Fibroblast of skin of right biceps (primary cell): ENCODE data around the gene ARMH3.

Experiments used
- DNase-seq: peaks from one replicate; pipeline ENCODE4 v3.0.0-alpha.2; 2013

The ARMH3 gene

DNA sequence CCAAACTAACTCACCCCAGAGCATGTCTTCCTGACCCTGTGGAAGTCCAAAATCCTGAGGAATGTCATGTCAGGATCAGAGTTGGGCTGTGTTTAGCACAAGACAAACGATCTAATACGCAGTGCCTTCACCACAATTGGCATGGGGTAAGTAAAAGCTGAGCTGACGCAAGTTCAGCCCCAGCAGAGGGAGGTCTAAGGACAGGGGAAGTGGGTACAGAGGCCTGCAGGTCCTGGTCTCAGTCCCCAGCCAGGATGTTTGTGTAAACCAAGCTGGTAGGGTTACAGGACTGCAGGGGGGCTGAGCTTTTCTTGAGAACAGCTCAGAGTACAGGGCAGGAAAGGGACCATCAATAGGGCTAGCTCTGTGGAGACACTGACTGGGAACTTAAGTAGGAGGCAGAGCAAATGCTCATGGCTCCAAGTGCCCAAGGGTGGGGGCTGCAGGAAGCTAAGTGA is 207.1 kb downstream of the ARMH3 start:
- DNase-seq: no peak

DNA sequence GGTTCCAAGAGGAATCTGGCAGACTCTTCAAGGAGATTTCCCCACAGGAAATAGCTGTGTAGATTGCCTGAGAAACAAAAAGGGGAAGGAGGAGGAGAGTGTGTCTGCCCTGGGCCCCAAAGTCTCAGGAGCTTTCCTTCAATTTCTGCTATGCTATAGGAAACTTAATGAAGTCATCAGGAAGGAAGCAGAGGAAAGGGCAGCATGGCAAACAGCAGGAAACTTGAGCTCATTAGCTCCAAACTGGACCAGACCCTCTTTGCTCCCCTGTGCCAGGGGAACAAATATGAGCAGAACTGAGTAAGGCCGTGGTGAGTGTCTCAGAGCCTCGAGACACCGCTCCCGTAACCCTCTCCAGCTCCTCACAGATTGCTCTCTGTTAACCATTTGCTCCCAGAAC is 207.6 kb downstream of the ARMH3 start:
- no peak for DNase-seq

DNA sequence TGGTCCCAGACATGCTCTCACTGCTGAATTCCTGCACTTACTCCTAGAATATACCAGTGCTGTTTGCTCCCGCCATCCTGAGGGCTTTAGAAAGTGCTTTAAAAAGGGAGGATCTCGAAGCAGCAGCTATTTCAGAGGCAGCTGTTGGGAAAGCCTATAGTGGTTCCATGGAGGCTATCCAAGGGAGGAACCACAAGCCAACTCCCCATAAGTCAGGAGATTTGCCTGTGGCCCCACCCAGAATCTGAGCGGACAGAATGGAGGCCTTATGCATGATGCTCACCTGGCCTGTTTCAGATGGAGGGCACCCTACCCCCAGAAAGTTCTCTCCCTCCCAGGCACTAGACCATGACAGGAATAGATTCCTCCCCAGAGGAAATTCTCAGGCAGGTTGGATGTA is 210.1 kb downstream of the ARMH3 start:
- DNase-seq: no peak

DNA sequence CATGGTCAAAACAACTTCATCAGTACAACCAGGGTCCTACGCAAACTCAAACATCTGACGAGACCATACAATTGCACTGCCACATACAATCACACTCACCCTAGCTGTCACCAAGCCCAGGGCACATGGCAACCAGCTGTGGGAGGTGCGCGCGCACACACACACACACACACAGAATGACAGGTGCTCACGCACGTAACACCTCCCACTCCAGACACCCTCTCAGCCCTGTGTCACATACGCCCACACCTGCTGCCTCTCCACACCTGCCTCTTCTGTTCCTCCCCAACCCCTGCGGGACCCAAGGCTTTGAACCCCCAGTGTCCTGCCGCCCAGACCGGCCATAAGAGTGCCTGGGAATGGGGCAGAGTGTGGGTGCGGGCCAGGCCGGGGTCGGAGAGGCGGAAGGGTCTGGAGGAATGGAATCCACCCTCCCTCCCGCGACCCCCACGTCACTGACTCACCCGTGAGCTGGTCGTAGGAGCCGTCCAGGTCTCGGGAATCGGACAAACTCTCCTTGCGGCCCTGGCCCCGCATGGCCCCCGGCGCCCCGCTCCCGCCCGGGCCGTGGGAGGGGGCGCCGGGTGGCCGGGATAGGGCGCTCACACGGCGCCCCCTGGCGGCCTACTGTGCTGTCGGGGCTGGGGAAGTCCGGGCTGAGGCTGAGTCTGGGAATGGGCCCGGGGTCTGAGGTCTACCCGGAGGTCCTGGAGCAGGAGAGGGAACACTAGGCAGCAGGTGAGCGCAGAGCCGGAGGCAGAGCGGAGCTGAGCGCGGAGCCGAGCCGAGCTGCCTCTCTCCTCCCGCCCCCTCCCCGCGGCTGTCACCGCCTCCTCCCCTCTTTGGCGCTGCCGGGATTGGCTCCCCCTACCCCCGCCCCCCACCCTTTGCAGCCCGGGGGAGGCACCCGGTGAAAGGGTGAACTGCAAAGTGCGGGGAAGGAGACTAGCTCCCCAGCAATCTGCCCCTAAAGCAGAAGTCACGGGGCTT is 212.6 kb downstream of the ARMH3 start, which contains the start of gene KCNIP2:
Gene KCNIP2, minus strand, starts transcription at position 769 of the 990 bp plus-strand sequence. Its CDS starts 232 bp downstream, at position 537.
- no peak for DNase-seq

DNA sequence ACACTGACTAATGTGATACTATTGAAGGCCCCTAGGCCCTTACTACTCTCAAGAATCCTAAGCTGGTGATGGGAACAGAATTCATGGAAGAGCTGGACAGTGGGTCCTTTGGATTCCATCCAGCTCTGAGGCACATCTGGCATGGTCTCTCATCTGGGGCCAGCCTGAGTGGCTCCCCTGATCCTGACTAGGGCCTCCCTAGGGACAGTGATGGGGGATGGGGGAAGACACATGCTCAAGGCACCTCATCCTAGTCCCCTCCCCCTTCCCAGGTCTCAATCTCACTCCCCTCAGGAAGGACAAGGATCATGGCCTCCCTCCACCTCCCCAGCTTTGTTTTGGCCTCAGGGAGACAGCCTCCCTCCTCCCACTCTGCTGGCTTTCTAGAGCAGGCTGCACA is 214.1 kb downstream of the ARMH3 start:
- no peak for DNase-seq

DNA sequence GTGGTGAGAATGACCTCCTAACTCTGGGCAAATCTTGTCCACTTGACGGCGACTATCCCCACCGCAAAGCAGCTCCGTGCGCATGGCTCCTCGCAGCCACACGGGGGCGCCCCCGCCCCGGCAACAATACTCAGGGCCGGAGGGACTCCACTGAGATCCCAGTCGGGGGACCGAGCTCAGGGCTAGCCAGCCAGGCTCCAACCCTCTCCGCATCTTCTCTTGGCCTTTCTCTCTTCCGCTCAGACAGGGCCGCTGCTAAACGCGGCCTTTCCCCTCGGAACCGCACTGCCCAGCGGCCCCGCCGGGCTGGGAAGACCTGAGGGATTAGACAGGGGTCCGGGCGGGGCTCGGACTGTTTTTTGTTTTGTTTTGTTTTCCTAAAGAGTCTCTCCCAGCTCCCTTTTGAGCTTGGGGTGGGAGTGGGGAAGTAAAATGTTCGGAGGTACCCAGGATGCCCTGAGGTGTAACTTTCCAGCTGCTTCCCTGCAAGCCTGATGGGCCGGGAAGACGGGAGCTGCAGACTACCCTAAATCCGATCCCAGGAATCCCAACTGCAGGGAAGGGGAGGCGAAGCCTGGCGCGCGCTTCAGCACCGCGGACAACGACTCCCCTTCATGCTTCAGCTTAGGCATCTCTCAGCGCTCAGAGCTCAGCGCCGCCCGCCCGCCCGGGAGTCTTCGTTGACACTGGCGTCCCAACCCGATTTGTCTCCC is 215.1 kb downstream of the ARMH3 start:
- DNase-seq: peak; percentile 81

DNA sequence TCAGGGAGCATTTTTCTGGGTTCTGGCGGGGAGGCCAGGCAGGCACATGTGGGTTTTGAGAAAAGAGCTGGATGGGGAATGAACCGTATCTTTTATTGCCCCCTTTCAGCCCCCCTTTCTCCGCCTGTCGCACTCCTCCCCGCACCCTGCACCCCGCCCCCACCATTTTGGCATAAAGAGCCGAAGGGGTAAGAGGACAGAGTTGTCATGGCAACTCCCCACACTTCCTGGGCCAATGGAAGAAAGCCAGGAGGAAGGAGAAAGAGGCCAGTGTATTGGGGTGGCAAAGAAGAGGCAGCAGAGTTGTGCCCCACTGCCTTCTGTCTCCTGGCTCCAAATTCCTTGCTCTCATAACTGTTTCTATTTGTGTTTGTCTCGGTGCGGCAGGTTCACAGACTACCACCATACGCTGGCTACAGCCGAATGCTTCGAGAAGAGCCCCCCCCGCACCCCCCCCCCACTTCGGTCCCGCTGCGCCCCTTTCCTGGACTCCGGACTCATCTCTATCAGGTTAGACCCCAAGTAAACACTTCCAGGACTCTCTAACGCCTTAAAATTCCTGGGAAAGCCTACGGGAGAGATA is 215.8 kb downstream of the ARMH3 start:
- peak; percentile 22 for DNase-seq

DNA sequence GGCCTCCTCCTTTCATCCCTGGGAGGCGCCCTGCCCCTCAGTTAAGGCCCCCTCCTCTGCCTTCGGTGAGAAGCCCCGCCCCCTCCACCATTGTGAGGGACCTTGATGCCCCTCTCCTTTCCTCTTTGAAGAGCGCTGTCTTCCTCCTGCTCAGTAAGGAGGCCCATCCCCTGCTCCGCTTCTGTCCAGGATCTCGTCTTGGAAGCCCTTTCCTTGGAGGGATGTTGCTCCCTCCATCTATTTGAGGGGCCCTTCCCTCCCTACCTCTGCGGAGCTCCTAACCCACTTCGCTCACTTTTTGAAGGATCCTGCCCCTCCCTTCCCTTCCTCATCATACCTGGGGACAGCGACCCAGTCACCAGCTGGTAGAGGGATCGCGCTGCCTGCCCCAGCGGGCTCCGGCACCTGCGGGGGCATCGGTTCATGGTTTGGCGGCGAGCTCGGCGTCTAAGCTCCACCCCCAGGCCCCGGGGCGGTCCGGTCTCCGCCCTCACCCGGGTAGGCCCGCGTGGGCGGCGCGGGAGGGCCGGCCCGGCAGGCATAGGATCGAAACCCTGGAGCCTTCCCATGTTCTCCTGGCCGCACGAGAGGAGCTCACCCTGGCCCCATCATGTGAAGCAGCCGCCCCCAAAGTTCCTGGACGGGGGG is 216.4 kb downstream of the ARMH3 start:
- peak; percentile 18 for DNase-seq

DNA sequence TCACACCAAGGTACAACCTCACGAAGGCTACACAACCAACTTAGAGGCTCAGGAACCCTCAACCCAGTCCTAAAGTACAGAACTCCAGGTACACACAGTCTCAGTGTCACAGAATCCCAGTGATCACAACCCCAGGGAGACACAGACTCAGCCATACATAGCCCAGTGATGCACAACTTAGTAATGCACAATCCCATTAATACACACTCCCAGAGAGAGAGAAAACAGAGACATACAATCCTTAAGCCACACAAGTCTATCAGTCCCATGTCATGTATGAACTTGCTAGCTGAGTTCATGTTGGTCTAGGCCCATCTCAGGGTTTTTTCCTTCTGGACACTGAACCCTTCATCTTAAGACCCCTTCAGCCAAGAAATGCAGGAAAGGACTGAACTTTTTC is 217.0 kb downstream of the ARMH3 start:
- DNase-seq: no peak

DNA sequence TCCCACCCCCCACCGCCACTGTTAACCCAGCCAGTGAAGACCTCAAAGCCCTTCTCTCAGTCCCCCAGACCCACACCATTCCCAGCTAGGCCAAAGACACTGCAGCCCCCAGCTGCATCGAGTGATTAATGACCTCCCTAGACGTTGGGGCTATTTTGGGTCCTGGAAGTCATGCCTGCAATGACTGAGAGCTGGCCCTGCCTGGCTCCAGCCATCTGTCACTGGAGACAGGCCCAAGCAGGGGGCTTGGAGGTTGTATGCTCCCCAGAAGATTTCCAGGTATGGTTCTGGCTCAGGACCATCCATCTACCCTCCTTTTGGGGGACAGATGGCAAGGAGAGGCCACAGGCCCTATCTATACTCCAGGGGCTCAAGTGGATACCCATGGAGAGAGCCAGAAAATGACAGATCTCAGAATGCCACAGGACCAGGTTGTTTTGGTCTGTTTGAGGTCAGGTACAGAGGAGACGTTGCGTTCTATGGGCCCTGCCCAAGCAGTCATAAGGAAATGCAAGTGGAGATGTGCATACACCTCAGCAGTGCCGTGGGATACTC is 217.5 kb downstream of the ARMH3 start:
- no peak for DNase-seq

DNA sequence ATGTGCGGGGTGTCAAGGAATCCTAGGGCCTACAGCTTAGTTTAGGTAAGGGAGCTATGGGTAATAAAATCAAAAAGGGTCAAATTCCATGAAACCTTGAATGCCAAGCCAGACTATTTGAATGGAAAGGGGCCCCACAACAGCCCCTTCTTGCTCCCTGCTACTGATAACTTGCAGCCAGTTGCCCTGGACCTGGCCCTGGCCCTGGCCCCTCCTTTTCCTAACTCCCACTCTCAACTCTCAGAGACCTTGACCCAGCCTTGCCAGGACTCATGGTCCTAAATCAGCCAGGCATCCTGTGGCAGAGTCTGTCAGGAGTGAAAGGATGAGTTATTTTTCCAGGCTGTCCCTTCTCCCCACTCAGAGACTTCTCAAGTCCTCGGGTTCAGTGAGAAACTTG is 218.2 kb downstream of the ARMH3 start:
- no peak for DNase-seq

DNA sequence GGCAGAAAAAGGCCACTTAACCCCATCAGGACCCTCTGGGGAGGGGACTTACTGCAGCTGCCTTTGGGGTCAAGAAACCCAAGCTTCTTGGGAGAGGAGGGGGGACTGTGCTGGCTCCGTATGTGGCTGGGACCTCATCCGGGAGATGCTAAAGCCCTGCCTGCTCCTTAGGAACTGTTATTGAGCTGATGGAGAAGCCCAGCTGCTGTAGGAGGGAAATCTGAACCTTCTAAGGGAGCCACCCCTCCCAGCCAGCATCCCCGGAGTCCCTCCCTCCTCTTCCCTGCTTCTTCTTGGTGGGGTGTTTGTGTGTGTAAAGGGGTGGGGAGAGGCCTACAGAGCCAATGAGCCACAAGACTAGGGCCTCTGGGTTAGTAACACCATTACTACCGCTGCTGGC is 220.6 kb downstream of the ARMH3 start:
- no peak for DNase-seq

DNA sequence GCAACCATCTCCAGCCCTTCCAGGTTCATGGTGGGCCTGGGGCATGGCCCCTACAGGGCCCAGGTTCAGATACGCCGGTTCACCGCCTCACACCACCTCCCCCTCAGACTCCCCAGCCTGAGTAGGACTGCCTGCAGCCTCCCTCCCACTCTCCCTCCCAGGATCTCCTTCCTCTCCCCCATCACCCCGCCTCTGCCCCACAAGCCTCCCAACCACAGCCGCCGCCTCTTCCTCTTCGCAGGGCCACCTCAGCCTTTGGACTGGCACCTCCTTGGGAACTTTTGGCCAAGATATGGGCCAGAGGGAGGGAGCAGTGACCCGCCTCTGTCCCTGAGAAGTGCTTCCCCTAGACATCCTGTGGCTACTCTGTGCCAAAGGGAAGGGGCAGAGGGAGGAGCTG is 221.6 kb downstream of the ARMH3 start:
- DNase-seq: no peak

DNA sequence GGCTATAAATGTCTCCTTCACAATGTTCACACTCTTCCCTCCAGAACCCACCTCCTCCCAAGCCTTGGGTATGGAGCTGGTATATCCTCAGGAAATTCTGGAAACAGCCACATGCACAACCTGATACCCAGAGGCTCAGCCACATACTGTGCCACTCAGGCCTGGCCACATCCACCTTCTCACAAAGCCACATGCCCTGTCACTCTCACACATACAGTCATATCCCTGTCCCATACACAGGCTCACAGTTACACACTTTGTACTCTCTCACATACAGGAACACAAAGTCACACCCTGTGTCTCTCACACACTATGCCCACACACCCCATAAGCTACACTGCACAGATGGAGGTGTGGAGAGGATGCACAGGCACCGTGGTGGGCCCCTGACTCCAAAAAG is 222.5 kb downstream of the ARMH3 start:
- no peak for DNase-seq

DNA sequence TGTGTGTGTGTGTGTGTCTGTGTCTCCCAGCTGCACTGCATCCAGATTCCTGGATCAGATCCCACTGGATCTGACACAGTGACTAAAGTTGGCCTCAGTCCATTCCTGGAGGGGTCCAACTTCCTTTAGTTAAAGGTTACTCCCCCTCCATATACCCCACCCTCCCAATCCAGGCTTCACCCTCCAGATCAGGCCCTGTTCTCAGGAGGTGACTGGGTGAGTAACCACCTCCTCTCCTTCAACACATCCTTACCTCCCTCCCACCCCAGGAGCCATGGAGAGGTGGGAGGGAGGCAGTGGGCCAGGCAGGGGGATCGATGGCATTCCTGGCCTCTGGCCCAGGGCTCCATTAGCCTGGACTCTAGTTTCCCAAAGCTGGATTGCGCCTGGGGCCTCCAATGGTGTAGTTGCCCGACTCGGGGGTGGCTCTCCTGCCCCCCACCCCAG is 223.6 kb downstream of the ARMH3 start:
- DNase-seq: no peak

DNA sequence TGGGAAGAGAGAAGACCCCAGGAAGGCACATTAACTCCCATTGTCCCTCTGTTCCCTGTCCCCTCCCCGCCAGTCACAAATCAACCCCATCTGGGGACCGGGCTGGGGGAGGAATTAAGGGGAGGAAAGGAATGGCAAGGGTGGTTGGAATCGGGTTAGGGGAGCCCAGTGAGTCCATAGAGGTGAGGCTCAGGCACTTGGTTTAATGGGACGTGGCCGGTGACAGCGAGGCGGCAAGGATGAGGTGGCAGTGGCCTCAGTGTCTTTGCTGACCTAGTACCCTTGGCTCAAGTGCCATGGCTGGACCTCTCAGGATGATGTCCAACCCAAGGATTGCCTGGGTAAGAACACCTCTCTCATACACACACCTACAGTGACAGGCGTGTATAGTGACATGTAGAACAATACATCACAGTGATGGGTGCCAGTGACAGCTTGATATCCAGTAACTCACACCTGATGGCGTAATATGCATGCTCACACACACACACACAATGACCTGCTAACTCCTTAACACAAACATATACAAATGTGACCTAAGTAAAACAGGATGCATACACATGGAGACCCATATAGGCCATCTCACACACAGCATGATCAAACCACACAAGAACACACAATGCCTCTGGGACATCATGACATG is 224.7 kb downstream of the ARMH3 start:
- no peak for DNase-seq

DNA sequence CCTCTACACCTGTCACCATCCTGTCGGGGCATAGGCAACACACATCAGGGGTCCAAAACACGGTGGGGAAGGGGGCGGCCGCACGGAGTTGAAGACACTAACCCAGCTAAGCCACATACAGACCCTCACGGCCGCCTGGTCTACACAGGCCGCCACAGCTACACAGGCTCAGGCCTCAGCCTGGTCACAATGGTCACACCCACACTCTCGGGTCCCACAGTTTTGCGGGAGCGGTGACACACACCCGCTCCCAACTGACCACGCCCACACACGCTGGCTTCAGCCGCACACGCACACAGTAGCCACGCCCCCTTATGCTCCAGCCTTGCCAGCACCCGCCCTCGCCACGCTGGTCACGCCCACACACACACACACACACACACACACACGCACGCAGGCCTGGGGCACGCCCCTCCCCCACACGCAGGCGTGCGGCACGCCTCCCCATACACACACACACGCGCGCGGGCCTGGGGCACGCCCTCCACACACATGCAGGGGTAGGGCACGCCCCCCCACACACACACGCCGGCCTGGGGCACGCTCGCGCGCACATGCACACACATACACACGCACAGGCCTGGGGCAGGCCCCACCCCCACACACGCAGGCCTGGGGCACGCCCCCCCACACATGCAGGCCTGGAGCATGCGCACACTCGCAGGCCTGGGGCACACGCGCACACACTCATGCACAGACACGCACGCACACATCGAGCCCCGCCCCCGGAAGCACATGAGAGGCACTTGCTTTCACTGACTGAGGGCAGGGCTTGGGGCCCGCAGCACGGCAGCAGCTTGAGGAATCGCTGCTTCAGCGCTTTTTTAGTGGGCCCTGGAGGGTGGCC is 225.4 kb downstream of the ARMH3 start:
- DNase-seq: peak; percentile 91

DNA sequence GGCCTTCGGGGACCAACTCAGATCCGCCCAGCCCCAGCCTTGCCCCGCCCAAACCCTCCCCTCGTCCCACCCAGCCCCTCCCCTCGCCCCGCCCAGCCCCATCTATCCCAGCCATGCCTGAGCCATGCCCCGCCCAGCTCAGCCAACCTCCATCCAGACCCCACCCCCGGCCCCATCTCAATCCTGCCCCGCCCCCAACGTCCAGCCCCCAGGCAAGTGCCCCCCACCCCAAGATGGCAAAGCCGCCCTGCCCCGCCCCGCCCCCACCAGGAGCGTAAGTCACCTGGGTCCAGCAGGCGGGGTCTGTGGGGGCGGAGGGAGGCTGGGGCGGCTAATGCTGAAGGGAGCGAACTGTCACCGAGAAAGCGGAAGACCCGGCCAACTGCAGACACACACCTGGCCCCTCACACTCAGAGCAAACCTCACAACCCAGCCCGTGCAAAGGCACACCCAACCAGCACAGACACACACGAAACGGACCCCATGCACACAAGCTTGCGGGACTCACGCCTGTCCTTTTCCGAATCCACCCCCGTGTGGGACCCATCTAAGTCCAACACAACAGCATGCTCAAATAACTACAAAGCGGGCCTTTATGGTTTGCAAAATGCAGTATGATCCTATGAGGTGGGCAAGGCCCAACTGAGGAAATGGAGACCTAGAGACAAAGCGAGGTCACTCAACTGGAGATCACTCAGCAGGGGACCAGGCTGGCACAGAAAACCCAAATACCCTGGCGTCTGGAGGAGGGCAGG is 226.2 kb downstream of the ARMH3 start:
- DNase-seq: peak; percentile 50

DNA sequence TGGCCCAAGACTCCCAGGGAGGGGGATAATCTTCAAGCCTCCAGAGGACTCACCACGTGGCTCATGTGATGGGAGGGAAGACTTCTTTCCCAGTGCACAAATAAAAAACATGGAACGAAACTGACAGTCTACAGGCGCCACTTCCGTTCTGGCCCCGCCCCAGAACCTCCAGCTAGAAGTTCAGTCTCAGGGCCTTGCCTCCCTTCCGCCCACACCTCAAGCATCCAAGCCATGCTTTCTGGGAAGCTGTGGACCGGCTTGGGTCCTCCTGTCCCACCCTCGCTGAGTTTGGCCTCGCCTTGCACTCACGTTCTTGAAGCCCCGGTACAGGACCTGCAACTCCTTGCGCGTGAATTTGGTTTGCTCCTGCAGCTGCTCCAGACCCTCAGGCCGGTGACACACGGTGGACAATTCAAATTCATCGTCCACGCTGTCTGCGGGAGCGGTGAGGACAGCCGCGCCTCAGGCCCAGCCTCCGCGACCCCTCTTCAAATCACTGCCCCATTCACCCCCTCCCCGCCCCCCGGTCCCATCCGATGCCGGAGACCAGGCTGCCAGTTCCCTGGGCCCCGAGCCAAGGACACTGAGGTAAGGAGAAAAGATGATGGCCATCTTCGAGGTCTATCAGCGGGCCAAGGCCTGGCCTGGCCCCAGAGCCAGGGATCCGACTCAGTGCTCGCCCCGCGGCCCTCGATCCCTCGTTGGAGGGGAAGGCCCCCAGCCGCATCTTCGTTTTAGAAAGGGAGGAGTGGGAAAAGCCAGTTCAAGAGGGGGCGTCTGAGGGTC is 227.0 kb downstream of the ARMH3 start:
- DNase-seq: no peak
